ENCODE measurements around the gene STAU1.

STAU1 gene

GRCh38 chr20:49123982-49124381 is 64.2 kb downstream of the STAU1 start:
- TF ChIP-seq CTCF (IDR thresholded peaks at IDR 0.05): no peak
- no peaks in the 10 kb centered on the region for H3K27me3 ChIP-seq
- no peaks in the 10 kb centered on the region for H3K4me1 ChIP-seq (ENCODE audit: control insufficient read depth in 1 of 2, insufficient read depth in 1 of 2, low read depth in 1 of 2, low read length in 1 of 2)
- H3K27ac ChIP-seq: no peak overlapping the region
- peaks cover 70% of the 10 kb centered on the region for H3K36me3 ChIP-seq
- H3K4me3 ChIP-seq (ENCODE audit: low read depth in 1 of 2, low read length in 1 of 2): no peak overlapping the region
- no peaks in the 10 kb centered on the region for H3K9me3 ChIP-seq

GRCh38 chr20:49122920-49123319 is 65.2 kb downstream of the STAU1 start:
- Histone ChIP-seq H3K9me3 (no peaks in the 10 kb centered on the region), H3K27ac (no peak overlapping the region), H3K4me3 (ENCODE audit: low read depth in 1 of 2, low read length in 1 of 2) (no peak overlapping the region), H3K4me1 (ENCODE audit: control insufficient read depth in 1 of 2, insufficient read depth in 1 of 2, low read depth in 1 of 2, low read length in 1 of 2) (no peaks in the 10 kb centered on the region), H3K27me3 (no peaks in the 10 kb centered on the region), H3K36me3 (peaks cover 76% of the 10 kb centered on the region)
- no peak for TF ChIP-seq CTCF (IDR thresholded peaks at IDR 0.05)

DNA sequence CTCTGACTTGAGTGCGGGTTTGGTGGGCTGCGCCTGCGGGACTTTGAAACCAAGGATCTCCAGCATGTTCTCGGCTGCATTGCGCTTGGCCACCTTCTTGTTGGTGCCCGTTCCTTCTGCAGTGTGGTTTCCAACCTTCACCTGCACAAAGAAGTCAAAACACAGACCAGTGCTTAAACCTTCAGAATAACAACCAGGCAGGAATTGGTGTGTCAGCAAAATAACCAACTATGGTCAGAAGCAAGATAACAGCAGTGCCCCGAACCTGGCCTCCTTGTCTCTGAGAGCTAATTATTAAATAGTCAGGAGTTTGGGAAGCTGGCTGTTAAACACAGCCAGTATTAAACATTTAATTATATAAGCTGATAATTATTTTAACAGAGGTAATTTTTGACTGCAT is 68.1 kb downstream of the STAU1 start:
- Histone ChIP-seq H3K27ac (no peak overlapping the region), H3K4me1 (ENCODE audit: control insufficient read depth in 1 of 2, insufficient read depth in 1 of 2, low read depth in 1 of 2, low read length in 1 of 2) (no peaks in the 10 kb centered on the region), H3K4me3 (ENCODE audit: low read depth in 1 of 2, low read length in 1 of 2) (no peak overlapping the region), H3K36me3 (peaks cover 98% of the 10 kb centered on the region), H3K27me3 (no peaks in the 10 kb centered on the region), H3K9me3 (no peaks in the 10 kb centered on the region)
- TF ChIP-seq CTCF (IDR thresholded peaks at IDR 0.05): no peak

GRCh38 chr20:49118307-49118706 is 69.8 kb downstream of the STAU1 start:
- Histone ChIP-seq H3K9me3 (no peaks in the 10 kb centered on the region), H3K27me3 (no peaks in the 10 kb centered on the region), H3K4me3 (ENCODE audit: low read depth in 1 of 2, low read length in 1 of 2) (no peak overlapping the region), H3K27ac (no peak overlapping the region), H3K4me1 (ENCODE audit: control insufficient read depth in 1 of 2, insufficient read depth in 1 of 2, low read depth in 1 of 2, low read length in 1 of 2) (no peaks in the 10 kb centered on the region), H3K36me3 (peaks cover 100% of the 10 kb centered on the region)
- TF ChIP-seq CTCF (IDR thresholded peaks at IDR 0.05): no peak

DNA sequence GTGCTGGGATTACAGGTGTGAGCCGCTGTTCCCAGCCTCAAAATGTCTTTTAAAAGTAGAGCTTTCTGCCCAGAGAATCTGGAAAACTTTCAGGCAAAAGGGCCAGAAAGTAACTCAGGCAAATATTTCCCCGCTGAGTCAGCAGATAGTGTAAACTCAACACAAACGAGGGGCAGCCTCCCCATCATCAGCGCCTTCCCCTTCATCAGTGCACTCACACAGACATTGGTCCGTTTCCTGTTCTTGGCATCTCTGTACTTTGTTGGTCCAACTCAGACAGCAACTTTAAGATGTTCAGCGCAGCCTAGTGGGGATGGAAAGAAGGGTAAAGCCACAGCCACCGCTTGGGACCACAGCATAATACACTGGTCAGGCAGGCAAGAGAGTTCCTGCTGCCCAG is 72.6 kb downstream of the STAU1 start:
- no peak for TF ChIP-seq CTCF (IDR thresholded peaks at IDR 0.05)
- H3K36me3 ChIP-seq: peaks cover 97% of the 10 kb centered on the region
- no peak overlapping the region for H3K27ac ChIP-seq
- H3K4me1 ChIP-seq (ENCODE audit: control insufficient read depth in 1 of 2, insufficient read depth in 1 of 2, low read depth in 1 of 2, low read length in 1 of 2): no peaks in the 10 kb centered on the region
- no peaks in the 10 kb centered on the region for H3K9me3 ChIP-seq
- H3K27me3 ChIP-seq: no peaks in the 10 kb centered on the region
- H3K4me3 ChIP-seq (ENCODE audit: low read depth in 1 of 2, low read length in 1 of 2): no peak overlapping the region

All from neutrophil (primary cell).